ENCODE results near the gene TTC34.

- TF ChIP-seq EZH2phosphoT487 (conservative IDR thresholded peaks at IDR 0.05; ENCODE audit: low read length) (no peak), CTCF (IDR thresholded peaks at IDR 0.05; ENCODE audit: insufficient read depth, low read length, poor library complexity, severe bottlenecking) (no peak)
Measured at GRCh38 chr1:2834146-2834475, 32.6 kb upstream of the TTC34 start.

Measured in SU-DHL-6 (cell line).